Ascending aorta (tissue), 2 donors: Measurements from ENCODE around the gene CACTIN. TPM values are rescaled to one million over a fixed set of nuclear protein-coding genes. Genes with fewer than 3 reads are reported as not detected.
A peak's percentile ranks its signal among the peaks of the same experiment; 100 is the strongest.

Experiments
- DNase-seq, 2 donors: peaks; one replicate each; pipeline ENCODE4 v3.0.0-alpha.2; 2019; ENCODE audit warnings: low spot score in 2 of 2
- H3K27ac ChIP-seq, 2 donors: fragments of 200-600 bp; sonication (generic); one replicate each; pipeline ENCODE4 v1.5.1; 2016 to 2017; ENCODE audit warnings: mild to moderate bottlenecking in 1 of 2
- H3K27me3 ChIP-seq: fragments of 200-600 bp; sonication (generic); one replicate; pipeline ENCODE4 v1.5.1; 2017
- H3K36me3 ChIP-seq, 2 donors: fragments of 200-600 bp; sonication (generic); one replicate each; pipeline ENCODE4 v1.5.1; 2016
- H3K4me1 ChIP-seq, 2 donors: fragments of 200-600 bp; sonication (generic); one replicate each; pipeline ENCODE4 v1.5.1; 2016 to 2017; ENCODE audit warnings: mild to moderate bottlenecking in 1 of 2
- H3K4me3 ChIP-seq, 2 donors: fragments of 200-600 bp; sonication (generic); one replicate each; pipeline ENCODE4 v1.5.1; 2016 to 2017; ENCODE audit warnings: mild to moderate bottlenecking in 1 of 2
- H3K9me3 ChIP-seq, 2 donors: fragments of 200-600 bp; sonication (generic); one replicate each; pipeline ENCODE4 v1.5.1; 2016
- CTCF ChIP-seq, 3 experiments: fragments of 200-600 bp in 2 of 3; fragments of 450-650 bp in 1 of 3; sonication (generic) in 2 of 3; IDR thresholded peaks; one replicate each; pipeline ENCODE4 v1.5.1; 2016 to 2019; ENCODE audit warnings: antibody characterized with exemption in 3 of 3, mild to moderate bottlenecking in 1 of 3, moderate library complexity in 1 of 3
- intact Hi-C: fragments of 100-400 bp; cut with DNase I; formaldehyde crosslinking; loops from one replicate; pipeline ENCODE4 v1.15.1; 2023
- total RNA-seq: library from RNA; depleted of rRNA; stranded (reverse); fragments of >200 nt; gene quantifications from one replicate; pipeline ENCODE4 v1.1.0, GENCODE V29; 2016

Gene CACTIN
- total RNA-seq, 1 donor from 2014 or later, result 57.6 TPM

GRCh38 chr19:3599776-3600187, 26.8 kb downstream of the CACTIN start:
- peaks cover 46 to 48% of the 10 kb centered on the region in 2 donors for H3K36me3 ChIP-seq
- intact Hi-C loops, result no loop called here
- H3K4me3 ChIP-seq, result no peak overlapping the region
- peaks cover 16 to 42% of the 10 kb centered on the region in 2 donors for H3K4me1 ChIP-seq
- no peak for TF ChIP-seq CTCF (IDR thresholded peaks at IDR 0.05)
- no peaks in the 10 kb centered on the region for H3K9me3 ChIP-seq
- no peak for DNase-seq
- H3K27me3 ChIP-seq, result no peaks in the 10 kb centered on the region
- H3K27ac ChIP-seq, result peak overlapping the region; percentile 27 to 99

DNA sequence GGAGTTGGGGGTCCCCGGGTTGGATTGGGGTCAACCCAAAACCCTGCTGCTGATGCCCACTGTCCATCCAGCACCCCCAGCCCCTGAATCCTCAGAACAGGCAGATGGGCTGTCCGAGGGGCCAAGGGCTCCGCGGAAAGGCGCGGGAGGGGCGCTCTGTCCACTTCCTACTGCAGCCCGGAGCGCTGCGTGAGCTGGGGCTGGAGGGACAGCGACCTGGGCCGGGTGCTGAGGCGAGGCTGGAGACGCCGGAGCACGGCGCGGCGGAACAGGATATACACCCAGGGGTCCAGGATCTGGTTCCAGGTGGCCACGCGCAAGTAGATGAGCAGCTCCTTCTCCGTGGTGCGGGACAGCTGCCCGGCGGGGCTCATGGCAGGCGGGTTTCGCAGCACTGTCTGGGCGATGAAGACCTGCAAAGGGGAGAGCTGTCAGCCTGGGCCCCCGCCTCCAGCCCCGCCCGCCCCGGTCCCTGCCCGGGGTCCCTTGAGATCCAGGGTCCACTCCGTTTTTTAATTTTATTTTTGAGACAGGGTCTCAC, 31.0 kb downstream of the CACTIN start:
- H3K4me3 ChIP-seq, result no peak overlapping the region
- TF ChIP-seq CTCF (IDR thresholded peaks at IDR 0.05), result no peak
- no peak for DNase-seq
- H3K9me3 ChIP-seq, result no peaks in the 10 kb centered on the region
- intact Hi-C loops, result no loop called here
- peaks cover 60% of the 10 kb centered on the region in 2 donors for H3K36me3 ChIP-seq
- peaks cover 0 to 4% of the 10 kb centered on the region in 2 donors for H3K4me1 ChIP-seq
- H3K27ac ChIP-seq, result no peak overlapping the region
- H3K27me3 ChIP-seq, result no peaks in the 10 kb centered on the region

- Histone ChIP-seq H3K27me3 (no peaks in the 10 kb centered on the region), H3K36me3 (peaks cover 39 to 54% of the 10 kb centered on the region in 2 donors), H3K4me1 (no peaks in the 10 kb centered on the region), H3K9me3 (no peaks in the 10 kb centered on the region), H3K4me3 (no peak overlapping the region), H3K27ac (peak overlapping the region; percentile 67 to 76)
- no peak for DNase-seq
- intact Hi-C loops, result no loop called here
- TF ChIP-seq CTCF (IDR thresholded peaks at IDR 0.05), result no peak
These were observed 33.4 kb downstream of the CACTIN start for GRCh38 chr19:3593156-3593555.

- intact Hi-C loops, result no loop called here
- no peak for TF ChIP-seq CTCF (IDR thresholded peaks at IDR 0.05)
- Histone ChIP-seq H3K27me3 (no peaks in the 10 kb centered on the region), H3K9me3 (no peaks in the 10 kb centered on the region), H3K27ac (peak overlapping the region; percentile 67 to 76), H3K4me3 (no peak overlapping the region), H3K4me1 (no peaks in the 10 kb centered on the region), H3K36me3 (peaks cover 33 to 43% of the 10 kb centered on the region in 2 donors)
- no peak for DNase-seq
These were observed 34.5 kb downstream of the CACTIN start for GRCh38 chr19:3591876-3592613.

DNA sequence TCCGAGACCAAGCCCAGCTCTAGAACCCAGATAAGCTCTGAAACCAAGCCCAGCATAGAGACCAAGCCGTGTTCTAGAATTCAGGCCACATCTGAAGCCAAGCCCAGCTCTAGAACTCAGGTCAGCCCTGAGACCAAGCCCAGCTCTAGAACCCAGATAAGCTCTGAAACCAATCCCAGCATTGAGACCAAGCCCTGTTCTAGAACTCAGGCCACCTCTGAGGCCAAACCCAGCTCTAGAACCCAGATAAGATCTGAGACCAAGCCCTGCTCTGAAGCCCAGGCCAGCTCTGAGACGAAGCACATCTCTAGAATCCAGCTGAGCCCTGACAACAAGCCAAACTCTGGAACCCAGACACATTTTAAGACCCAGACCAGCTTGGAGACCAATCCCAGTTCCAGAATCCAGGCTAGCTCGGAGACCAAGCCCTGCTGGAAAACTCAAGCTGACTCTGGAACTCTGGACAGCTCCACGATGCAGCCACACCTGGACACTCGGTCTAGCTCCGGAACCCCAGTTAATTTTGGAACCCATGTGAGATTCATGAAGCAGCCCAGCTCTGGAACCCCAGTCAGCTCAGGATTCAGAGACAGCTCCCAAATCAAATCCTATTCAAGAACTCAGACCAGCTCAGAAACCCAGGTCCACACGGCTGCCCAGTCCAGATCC, 35.5 kb downstream of the CACTIN start:
- Histone ChIP-seq H3K4me3 (no peak overlapping the region), H3K4me1 (peaks cover 0 to 2% of the 10 kb centered on the region in 2 donors), H3K9me3 (no peaks in the 10 kb centered on the region), H3K27ac (peak overlapping the region; percentile 10 to 76), H3K36me3 (peaks cover 27 to 38% of the 10 kb centered on the region in 2 donors), H3K27me3 (no peaks in the 10 kb centered on the region)
- intact Hi-C loops, result no loop called here
- no peak for TF ChIP-seq CTCF (IDR thresholded peaks at IDR 0.05)
- no peak for DNase-seq
